ENCODE results near the gene TRMT1.
A peak's percentile ranks its signal among the peaks of the same experiment; 100 is the strongest.
"Not testable (repeated sequence)": the region's sequence is repeated elsewhere in the genome, so short reads cannot be mapped to it uniquely, and the experiment has no call there.

Gene TRMT1

DNA sequence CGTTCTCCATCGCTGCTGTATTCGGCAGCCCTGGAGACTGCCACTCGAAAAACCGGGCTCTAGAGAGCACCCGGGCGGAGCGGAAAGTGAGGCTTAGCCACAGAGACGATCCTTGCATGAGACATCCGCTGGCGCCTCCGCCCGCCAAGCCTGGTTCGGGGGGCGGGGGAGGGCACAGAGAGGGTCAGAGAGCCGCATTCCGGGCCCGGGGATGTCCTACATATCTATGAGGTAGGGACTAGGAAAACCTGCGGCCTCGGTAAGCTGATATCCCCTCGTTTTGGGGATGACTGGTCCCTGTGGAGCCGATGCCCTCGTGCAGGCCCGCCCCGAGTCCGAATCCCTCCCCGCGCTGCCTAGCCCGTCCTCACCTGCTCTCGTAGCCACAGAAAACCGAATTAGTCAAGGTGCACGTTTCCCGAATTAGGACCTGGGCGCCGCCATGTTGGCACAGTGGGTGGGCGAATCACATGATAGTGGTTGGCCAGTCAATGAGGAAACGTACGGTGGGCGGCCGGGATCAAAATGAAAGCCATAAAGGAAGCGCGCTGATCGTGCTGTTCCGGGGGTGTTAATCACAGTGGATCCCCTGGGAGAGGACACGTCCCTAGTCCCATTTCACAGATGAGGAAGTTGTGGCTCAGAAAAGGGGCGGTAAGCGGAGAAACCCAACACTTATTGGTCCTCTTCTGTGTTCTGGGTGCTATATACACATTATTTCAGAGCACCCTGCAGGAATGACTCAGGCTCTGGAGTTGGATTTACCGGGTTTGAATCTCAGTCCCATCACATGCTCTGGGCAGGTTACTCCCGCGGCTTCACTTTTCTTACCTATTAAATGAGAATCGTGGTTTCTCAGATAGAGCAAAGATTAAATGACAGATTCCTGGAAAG lies at the start of gene TRMT1:
Gene TRMT1 (minus strand): TSS at position 459 of the 894 bp plus-strand sequence. CDS start 341 bp downstream, at position 118.
- DNase-seq (ENCODE audit: extremely low read depth, insufficient read length) = peak; percentile 84
- peaks cover 11% of the 10 kb centered on the region for H3K36me3 ChIP-seq (ENCODE audit: control insufficient read depth, insufficient read depth, low read length)
- H3K27me3 ChIP-seq (replicated peaks; ENCODE audit: control insufficient read depth, insufficient read depth, low read length) = no peaks in the 10 kb centered on the region
- peak within 1 kb of the TSS; percentile 97 for H3K4me3 ChIP-seq (replicated peaks; ENCODE audit: low read depth, low read length)
- no peak for TF ChIP-seq CTCF (IDR thresholded peaks at IDR 0.05; ENCODE audit: insufficient read depth, low read length, poor library complexity, severe bottlenecking)

DNA sequence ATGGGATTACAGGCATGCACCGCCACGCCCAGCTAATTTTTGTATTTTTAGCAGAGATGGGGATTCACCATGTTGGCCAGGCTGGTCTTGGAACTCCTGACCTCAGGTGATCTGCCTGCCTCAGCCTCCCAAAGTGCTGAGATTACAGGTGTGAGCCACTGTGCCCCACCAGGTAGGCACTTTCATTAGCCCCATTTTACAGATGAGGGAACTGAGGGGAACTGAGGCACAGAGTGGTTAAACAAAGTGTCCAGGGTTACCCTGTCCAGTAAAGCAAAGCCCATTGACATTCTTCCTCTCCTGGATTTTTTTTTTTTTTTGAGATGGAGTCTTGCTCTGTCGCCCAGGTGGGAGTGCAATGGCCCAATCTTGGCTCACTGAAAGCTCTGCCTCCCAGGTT lies 49.6 kb upstream of the TRMT1 start:
- H3K36me3 ChIP-seq (ENCODE audit: control insufficient read depth, insufficient read depth, low read length); H3K4me3 ChIP-seq (replicated peaks; ENCODE audit: low read depth, low read length); H3K27me3 ChIP-seq (replicated peaks; ENCODE audit: control insufficient read depth, insufficient read depth, low read length); DNase-seq (ENCODE audit: extremely low read depth, insufficient read length): not testable (repeated sequence)

DNA sequence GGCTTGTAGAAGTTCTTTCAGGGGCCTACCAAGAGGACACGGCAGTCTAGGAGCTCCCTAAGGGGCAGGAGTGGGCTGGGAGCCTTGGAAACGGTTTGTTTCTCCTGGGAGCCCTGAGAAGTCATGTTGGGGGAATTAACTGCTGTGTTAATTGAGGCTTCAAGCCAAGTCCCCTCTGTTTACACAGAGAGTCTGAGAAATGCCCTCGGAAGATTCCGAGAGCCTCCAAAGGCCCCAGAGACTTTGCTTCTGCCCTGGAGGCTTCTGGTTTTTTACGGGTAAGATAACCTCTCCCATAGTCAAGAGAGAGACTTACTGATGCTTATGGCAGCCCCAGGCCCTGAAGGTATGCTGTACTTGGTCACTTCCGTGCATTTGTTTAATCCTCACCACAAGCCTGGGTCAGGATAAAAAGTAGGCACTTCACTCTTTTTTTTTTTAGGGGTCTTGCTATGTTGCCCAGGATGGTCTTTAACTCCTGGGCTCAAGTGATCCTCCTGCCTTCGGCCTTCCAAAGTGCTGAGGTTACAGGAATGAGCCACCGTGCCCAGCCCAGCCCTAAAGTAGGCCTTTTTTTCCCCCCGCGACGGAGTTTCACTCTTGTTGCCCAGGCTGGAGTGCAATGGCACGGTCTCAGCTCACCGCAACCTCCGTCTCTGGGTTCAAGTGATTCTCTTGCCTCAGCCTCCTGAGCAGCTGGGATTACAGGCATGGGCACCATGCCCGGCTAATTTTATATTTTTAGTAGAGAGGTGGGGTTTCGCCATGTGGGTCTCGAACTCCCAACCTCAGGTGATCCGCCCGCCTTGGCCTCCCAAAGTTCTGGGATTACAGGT lies 48.8 kb upstream of the TRMT1 start:
- no peaks in the 10 kb centered on the region for H3K27me3 ChIP-seq (replicated peaks; ENCODE audit: control insufficient read depth, insufficient read depth, low read length)
- no peak for TF ChIP-seq CTCF (IDR thresholded peaks at IDR 0.05; ENCODE audit: insufficient read depth, low read length, poor library complexity, severe bottlenecking)
- H3K4me3 ChIP-seq (replicated peaks; ENCODE audit: low read depth, low read length) = no peak overlapping the region
- no peaks in the 10 kb centered on the region for H3K36me3 ChIP-seq (ENCODE audit: control insufficient read depth, insufficient read depth, low read length)
- no peak for DNase-seq (ENCODE audit: extremely low read depth, insufficient read length)

DNA sequence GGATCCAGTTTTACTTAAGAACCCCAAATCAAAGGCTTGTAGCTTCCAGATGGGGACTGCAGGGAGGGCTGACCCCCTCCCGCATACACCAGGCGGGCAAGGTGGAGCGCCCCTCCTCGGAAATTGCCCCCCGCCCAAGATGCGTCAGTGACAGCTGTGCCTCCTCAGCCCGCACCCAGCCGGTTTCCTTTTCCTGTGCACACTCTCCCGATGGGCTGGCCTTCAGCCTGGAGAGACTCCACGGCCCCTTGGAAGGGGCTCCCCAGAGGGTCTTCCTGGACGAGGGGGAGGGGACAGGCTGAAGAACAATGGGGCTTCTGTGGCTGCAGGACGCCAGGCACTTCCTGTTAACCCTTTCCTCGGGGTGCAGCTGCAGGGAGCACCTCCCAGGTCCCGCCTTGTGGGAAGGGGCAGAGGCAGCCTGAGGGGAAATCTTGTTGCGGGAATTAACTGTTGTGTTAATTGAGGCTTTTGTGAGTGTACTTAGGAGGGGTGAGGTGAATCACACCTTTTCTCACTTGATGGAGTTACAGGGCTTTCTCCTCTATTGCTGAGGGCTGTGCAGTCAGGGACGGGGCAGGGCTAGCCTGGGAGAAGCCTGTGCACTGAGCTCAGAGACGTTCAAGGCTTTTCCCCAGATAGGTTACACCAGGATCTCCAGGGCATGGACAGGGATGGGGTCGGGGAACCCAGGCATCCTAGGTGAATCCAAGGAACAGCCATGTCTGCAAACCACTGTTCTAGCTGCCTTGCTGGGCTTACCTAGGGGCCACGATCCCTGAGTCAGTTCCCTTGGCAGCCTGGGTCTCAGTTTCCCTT lies 48.0 kb upstream of the TRMT1 start:
- TF ChIP-seq CTCF (IDR thresholded peaks at IDR 0.05; ENCODE audit: insufficient read depth, low read length, poor library complexity, severe bottlenecking) = no peak
- H3K36me3 ChIP-seq (ENCODE audit: control insufficient read depth, insufficient read depth, low read length) = no peaks in the 10 kb centered on the region
- DNase-seq (ENCODE audit: extremely low read depth, insufficient read length) = peak; percentile 53
- H3K4me3 ChIP-seq (replicated peaks; ENCODE audit: low read depth, low read length) = peak overlapping the region; percentile 15
- H3K27me3 ChIP-seq (replicated peaks; ENCODE audit: control insufficient read depth, insufficient read depth, low read length) = no peaks in the 10 kb centered on the region

- peak; percentile 68 for DNase-seq (ENCODE audit: extremely low read depth, insufficient read length)
- TF ChIP-seq CTCF (IDR thresholded peaks at IDR 0.05; ENCODE audit: insufficient read depth, low read length, poor library complexity, severe bottlenecking) = no peak
These were observed 47.2 kb upstream of the TRMT1 start for GRCh38 chr19:13163609-13164342.

More at GRCh38 chr19:13163609-13164342, 47.2 kb upstream of the TRMT1 start:
- Histone ChIP-seq H3K36me3 (ENCODE audit: control insufficient read depth, insufficient read depth, low read length) (no peaks in the 10 kb centered on the region), H3K4me3 (replicated peaks; ENCODE audit: low read depth, low read length) (no peak overlapping the region), H3K27me3 (replicated peaks; ENCODE audit: control insufficient read depth, insufficient read depth, low read length) (no peaks in the 10 kb centered on the region)
